HG02970 (cell line): ENCODE measurements around the gene C4orf51.

Experiments
- ATAC-seq: cut with Tn5 transposase; IDR thresholded peaks from one replicate; pipeline ENCODE4 v1.9.1; 2021; ENCODE audit warnings: mild to moderate bottlenecking, moderate library complexity, moderate number of reproducible peaks; ENCODE audit not compliant: unreplicated experiment, low FRiP score

Gene C4orf51

DNA sequence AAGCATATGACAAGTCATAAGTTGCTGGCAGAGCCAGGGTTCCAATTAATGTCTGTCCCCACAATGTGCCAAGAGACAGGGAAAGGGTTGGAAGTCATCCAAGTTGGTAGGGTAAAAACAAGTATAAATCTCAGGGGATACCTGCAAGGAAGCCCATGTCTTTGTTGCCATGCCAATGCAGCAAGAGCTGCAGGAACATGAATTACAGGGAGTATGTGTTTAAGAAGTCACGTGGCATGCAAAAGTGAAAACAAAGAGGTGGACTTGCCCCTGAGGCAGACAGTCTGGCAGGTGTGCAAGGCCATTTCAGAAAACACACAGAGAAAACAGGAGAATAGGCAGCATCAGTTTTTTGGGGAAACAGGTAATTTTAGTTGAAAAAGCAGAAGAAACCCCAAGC lies 29.4 kb downstream of the C4orf51 start:
- ATAC-seq: no peak

DNA sequence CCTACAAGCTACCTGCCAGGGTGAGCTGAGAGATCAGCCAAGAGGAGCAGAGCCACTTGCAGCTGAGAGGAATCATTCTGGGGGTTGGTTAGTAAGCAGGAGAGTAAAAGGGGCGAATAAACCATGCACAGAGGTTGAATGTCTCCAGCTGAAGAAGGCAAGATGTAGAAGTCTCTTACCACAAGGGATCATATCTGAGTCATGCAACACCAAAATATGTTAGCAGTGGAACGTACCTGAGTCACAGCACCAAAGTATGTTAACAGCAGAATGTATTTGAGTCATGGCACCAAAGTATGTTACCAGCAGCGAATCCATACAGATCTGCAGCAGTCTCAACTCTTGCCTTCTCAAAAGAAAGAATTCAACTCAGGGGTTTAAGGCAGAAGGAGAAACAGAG lies 29.9 kb downstream of the C4orf51 start:
- ATAC-seq: no peak

DNA sequence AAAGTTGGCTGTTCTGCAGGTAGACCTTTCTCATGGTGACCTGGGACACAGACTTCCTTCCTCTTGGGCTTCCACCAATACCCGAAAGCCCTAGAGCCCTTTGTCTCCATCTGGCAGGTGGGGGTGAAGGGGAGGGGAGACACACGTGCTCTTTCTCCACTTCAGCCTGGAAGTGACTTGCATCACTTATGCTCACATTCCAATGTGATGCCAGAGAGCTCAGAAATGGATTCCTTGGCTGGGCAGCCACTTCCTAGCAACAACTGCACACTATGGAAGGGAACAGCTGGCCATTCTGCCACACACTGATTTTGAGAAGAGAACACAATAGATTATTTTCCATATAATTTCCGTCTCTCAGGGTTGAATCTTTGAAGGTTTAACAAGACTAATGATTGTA lies 36.3 kb downstream of the C4orf51 start:
- no peak for ATAC-seq

DNA sequence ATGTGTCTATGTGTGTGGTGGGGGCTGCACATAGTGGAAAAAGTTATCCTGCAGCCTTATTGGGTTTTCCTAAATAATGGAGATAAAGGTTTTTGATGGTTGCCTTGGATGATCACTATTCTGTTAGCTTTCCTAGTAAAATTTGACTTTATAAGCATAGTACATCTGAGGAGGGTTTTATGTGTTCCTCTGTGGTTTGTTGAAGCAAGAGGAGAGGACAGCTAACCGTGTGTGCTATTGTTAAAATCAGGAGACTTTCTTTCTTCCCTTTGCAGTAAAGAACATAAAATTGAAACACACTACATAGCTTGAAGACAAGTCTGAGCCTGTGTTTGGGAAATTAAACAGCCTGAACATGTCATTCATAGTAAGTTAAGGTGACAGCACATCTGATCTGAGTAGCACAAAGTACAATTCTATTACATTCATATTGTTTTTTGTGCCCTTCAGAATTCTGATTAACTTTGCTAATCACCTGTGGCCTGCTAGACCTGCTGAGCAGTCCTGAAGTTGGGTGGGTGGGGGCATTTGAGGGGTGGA lies 36.8 kb downstream of the C4orf51 start:
- no peak for ATAC-seq

DNA sequence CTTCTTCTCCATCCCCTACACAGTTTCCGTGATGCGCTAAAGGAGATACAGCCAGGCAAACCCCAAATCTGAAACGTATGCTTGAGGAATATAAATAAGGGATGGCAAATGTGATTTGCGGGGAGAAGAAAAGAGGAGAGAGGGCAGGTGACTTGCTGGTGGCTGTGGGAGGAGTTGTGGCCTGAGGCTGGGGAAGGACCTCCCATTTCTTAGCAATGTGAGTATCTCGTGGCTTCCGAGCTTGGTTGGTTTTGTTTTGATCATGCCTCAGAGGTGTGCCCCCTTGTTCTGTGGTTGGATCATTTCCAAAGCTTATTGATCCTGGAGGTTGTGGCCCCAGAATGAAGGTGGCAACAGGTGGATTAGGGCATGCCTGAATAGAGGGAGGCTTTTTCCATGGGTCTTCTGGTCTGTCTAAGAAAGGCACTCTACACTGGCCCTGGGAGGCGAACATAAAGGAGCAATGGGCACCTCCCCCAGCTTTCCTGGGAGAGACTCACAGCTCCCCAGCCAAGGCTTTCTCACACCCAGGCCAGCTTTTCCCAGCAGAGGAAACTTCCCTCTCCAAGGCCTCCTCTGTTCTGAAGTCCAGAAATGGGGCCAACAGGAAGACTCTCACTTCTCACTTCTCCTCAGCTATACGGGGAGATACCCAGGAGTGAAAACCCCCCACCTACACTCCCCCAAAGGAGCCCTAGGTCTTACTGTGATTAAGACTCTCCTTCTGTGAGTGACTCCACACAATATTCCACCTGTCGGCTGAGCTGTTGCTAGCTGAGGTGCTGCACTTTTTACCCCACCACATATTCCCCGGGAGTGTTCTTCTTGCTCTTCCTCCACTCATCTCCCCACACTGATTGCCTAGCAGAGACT lies 40.0 kb downstream of the C4orf51 start:
- no peak for ATAC-seq

DNA sequence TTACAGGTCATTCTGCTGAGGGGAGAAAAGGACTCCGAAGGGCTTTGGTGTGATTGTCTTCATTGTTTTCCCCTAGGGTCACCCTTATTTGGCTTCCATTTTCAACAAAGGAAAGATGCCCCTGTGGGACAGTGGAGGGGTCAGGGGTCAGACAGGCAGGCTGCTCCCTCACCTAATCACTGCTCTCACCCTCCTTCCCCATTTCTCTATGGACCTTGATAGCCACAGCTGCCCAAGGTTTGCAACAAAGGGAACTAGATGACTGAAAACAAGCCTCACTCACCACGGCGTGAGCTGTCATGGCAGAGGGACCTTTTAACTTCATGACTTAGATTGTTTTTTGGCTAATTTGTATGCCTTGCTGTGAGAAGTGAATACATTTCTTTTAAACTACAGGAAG lies 40.7 kb downstream of the C4orf51 start:
- ATAC-seq: no peak

DNA sequence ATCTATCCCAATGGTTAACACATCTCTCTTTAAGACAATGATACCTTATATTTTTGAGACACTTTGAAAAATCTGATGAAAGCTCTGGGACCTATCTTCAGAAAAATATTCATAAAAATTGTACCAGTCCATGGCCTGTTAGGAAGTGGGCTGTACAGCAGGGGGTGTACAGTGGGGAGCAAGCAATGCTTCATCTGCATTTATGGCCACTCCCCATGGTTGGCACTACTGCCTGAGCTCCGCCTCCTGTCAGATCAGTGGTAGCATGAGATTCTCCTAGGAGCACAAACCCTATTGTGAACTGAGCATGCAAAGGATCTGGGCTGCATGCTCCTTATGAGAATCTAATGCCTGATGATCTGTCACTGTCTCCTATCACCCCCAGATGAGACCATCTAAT lies 42.6 kb downstream of the C4orf51 start:
- no peak for ATAC-seq

DNA sequence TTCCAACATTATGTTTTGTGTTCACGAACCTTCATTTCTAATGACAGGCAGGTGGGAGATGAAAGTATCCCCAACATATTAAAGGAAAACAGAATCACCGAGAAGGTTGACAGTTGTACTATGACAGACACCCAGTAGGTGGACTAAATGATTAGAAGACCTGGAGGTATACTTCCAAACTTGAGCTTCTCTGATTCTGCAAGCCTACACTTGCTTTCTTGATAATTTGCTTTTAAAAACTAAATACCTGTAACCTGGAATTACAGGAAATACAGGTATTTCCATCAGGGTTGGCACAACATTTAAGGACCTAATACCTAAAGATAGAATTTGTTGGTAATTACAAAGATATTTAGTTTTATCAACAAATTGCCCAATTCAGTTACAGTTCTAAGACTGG lies 43.4 kb downstream of the C4orf51 start:
- no peak for ATAC-seq

DNA sequence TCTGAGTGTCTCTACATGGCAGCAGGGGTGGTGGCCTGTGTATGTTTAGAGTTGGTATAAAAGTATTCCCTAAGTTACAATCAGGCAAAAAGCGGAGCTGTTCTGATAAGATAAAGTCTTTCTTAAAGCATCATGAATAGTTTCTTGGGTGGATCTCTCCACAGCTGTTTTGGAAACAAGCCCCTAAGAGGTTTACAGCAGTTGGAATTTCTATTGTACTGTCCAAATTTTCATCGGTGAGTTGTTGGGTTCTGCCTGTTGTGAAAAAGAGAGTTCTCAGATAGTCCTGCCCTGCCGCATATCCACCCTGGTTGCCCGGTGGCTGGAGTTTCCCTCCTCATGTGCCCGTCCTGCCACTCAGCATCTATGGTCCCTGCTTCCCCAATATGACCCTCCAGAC lies 50.1 kb downstream of the C4orf51 start:
- ATAC-seq: no peak

DNA sequence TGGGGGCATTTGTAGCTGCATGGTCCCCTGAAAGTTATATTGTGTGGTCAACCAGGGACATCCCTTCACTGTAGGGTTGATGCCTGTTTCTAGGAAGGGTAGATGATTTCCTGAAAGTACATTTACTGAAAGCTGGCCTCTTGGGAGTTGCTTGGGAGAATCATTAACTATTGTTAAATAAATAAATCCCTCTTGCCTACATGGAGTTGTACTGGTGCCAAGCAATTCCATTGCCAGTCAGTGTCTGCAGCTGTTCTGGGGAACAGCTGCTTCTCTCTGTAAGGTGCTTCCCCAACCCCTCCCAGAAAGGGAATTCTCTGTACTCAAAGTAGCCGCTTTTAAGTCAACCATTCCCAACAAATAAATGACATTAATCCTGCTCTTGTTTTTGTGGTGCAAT lies 51.1 kb downstream of the C4orf51 start:
- ATAC-seq: no peak

DNA sequence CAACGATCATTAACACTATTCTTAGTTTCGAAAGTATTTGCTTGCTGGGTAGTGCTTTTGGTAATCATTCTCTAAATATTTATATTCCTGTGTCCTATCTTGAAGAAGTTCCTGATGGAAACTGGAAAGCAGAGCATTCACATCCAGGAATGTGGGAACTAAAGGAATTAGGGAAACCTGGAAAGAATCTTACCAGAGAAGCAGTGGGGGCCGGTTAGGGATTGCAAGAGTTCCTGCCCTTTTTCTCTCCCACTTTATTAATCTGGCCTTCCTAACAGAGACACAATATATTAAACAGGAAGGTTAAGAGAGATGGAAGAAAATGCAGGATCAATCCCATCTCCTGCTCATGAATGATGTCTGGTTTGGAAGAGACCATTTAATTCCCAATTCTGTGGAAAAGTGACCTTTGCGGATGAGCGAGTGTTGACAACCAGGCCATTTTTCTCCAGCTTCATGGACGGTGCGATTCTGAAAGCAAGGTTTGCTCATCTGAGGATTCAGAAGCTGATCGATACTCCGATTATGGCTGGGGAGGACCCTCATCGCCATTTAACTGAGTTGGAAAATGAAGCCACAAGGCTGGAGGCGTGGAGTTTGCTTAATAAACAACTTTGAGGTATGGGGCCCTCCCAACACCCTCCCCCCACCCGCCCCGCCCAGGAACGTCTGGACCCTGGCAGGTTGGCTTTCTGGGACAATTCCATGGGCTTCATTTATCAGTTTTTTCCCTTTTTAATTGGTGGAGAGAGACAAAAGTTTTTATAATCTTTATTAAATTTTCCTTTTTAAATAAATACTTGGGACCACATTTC lies 52.3 kb downstream of the C4orf51 start:
- ATAC-seq: no peak

DNA sequence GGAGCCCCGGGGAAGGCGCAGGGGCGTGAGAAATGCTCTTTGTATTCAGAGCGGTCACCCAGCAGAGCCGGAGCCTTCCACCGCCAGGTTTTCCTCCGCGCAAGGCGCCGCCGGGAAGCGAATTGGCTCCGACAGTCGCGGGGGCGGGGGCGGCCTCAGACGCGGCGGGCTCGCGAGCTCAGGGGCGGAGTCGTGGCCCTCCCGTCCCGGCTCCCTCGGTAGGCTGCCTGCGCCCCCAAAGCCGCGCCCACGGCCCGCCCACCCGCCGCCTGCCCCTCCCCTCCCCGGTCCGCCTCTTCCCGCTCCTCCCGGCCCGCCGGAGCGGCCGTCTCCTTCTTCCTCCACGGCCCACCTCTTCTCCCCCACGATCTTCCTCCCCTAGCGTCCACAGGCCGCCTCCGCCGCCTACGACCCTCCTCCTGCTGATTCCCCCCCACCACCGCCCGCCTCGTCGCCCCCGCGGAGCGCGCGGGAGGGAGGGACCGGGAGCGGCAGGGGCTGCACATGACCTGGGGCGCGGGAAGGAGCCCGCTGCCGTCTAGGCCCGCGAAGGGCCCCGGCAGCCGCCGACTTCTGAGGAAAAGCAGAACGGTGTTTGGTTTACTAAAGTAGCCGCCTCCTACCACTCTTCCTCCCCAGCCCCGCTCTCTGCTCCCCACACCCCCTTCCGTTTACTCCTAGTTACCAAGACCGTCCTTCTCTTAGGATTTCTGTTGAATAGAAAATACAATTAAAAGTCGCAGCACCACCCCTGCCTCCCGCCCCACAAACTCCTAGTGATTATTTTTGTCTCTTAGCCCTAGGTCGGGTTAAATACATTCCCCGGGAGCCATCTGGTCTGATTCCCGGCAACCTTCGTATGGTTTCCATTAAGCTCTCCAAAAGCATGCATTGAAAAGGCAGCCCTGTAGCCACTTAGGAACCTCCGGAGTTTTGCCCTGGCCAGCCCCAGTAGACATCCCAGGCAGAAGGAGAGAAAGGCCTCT lies 53.2 kb downstream of the C4orf51 start:
- peak; percentile 88 for ATAC-seq

DNA sequence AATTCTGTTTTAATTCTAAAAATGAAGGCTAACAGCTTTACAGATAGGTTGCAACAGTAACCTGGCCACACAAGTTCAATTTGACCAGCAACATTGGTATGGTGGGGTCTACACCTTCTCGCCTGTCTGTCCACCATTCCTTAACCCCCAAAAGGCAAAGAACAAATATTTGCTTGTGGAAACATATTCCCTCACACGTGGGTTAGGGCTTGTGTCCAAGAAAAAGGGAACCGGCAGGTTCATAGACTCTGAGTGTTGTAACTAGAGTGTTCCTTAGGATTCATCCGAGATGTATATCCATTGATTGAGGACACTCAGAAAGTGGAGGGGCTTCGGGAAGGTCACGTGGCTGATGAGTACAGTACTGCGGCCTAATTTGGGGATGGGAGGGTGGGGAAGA lies 54.1 kb downstream of the C4orf51 start:
- no peak for ATAC-seq

DNA sequence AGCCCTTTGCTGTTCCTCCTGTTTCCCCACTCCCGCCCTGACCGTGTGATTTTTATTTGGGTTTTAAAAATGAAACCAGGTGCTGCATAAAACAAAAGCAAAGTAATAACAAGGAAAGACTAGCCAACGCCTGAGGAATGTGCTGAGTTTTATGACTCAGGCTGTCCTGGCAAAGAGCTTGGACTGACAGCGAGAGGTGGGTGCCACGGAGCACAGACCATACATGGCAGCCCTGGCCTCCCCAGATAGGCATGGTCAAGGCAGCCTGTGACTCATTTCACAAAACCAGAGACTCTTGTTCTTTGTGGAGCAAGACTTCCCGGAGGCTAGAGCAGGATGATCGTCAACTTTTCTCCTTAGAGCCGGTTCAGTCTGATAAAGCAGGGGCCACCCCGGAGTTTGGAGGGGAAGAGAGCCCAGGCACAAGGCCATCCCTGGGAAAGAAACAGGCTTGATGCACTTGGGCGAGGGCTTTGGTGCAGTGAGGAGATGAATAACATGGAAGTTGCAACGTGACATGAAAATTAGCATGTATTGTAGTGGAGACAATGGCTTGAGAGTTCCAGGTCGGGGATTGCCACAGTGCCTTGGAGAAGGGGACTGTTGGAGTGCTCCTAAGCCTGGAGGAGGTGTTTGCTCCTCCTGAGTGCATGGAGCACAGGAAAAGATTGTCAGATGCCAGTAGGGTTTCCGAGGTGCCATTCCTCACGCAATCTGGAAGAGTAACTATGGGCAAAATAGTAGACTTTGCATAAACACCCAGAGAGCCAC lies 54.8 kb downstream of the C4orf51 start:
- no peak for ATAC-seq

DNA sequence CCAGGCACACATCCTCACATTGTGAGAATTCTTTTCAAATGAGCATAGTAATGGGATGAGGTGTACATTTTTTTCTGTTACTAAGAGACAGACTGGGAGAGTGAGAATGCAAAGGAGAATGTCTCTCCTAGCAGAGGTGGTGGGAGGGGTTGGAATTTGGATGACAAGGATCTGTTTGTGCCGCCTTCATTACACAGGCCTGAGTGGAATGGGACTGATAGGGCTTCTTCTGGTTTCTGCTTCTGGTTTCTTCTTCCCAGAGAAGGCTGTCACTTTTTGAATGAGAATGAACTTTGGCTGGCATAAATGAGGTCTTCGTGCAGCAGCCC lies 55.4 kb downstream of the C4orf51 start:
- ATAC-seq: no peak

DNA sequence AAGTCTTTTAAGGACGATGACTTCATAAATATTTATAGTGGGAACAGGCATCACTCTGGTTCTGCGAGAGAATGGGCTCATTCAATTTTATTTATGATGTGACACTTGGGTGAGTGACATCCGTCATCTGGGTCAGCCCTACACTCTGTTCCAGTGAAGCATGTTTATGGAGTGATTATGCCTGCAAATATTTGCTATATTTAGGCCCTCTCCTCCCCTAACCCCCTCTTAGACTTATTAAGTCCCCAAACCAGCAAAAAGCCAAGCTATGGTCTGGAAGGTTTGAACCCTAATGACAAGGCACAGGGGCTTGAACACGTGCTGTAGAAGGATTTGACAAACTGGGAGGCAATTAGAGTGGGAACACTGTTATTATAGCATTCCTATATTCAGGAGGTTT lies 55.9 kb downstream of the C4orf51 start:
- no peak for ATAC-seq

DNA sequence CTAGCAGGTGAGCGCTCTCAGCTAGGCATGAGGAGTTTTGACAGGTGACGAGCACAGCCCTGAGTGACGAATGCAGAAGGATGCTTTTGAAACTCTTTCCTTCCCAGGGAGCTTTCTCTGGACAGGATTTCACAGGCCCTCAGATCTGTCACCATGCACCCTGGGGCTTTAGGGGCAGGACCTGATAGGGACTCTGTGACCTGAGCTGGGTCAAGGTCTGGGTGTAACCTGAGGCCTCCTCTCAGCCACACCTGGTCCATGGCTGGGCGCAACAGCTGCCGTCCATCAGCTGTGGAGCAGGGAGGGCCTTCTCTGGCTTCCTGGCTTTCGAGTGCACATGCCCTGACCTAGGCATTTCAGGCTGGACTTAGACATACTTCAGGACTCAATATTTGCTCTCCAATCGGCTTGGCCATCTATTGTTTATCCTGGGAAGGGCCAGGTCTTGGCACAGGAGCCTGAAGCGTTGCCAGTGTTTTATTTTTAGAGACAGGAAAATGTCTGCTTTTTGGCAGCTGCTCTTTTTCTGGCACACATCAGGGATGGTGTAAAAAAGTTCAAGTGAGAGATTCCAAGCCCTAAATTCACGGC lies 56.4 kb downstream of the C4orf51 start:
- no peak for ATAC-seq

DNA sequence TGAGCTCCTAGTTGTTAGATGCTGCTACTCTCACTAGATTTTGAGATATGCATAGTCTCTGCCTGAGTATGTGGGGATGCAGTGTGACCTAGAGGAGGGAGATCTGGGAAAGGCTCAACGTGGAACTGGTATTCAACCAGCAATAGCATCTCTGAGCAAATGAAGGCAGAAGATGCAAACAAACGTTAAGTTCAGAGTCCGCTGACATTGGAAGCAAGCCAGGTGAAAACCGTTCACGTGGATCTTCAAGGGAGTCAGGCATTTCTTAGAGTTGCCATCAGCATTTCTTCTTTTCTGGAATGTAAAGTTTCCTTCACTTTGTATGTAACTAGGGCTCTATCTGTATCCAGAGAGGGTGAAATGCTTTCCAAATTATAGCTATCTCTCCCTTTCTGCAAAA lies 59.9 kb downstream of the C4orf51 start:
- ATAC-seq: no peak

DNA sequence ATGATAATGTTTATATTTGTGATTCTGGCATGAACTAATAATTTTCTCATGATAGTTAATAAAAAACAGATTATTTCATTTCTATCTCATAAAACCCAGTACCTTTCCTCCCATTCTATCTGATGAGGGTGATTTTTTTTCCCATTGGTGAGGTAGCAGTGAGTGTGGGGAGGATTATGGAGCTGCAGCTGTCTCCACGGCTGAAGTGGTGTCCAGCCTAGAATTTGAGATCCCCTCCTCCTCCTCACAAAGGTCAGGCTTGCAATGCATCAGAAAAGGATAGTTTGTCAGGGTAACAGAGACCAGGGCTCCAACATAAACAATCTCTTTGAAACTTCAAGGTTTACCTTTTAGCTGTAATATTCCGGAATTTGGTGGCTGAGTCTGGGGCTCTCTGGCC lies 60.9 kb downstream of the C4orf51 start:
- no peak for ATAC-seq
